ENCODE measurements around the gene RSRP1. TPM values are rescaled to one million over a fixed set of nuclear protein-coding genes. Genes with fewer than 3 reads are reported as not detected.

RSRP1 gene
- total and polyA plus RNA-seq, 2 of the 8 experiments (the other 6 are each of a cell fraction or from before 2014, with no cell fraction given): 32.9 to 59.4 TPM

DNA sequence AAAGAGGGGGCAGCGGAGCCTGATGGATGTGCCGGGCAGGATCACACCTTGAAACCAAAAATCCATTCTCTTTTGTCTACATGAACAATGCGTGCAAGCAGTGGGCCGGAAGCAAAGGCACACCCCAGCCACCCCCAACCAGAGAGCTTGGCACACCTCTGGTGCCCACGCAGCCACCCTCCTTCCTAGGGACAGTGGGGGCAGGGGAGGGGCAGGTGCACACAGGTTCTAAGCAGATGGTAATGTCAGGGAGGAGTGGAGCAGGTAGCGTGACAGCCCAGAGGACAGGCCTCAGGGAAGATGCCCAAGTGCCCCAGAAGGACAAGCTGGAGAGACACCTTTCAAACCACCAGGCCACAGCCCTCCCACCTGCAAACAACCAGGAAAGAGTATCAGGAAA is 51.4 kb downstream of the RSRP1 start:
- Histone ChIP-seq H2AK5ac (ENCODE audit: low read depth, low read length) (no peak overlapping the region), H3K4me3 (ENCODE audit: extremely low read depth in 1 of 4, insufficient read depth in 2 of 4, low read depth in 3 of 4, low read length in 4 of 4) (no peak overlapping the region), H3K9ac (replicated peaks in 1 of 4; ENCODE audit: extremely low read depth in 1 of 4, low read depth in 3 of 4, low read length in 3 of 4) (no peak overlapping the region), H2BK12ac (ENCODE audit: low read depth, low read length) (0 out of 2 replicates have a peak overlapping the region, but pooled peaks have one; percentile 39), H4K20me1 (replicated peaks in 1 of 2; ENCODE audit: control insufficient read depth in 1 of 2, insufficient read depth in 2 of 2, low read length in 2 of 2) (peaks cover 0 to 4% of the 10 kb centered on the region in 2 experiments), H3K4me2 (ENCODE audit: insufficient read depth in 1 of 2, low read depth in 2 of 2, low read length in 2 of 2) (no peak overlapping the region), H3K79me1 (ENCODE audit: low read depth, low read length) (no peaks in the 10 kb centered on the region), H3K4ac (replicated peaks; ENCODE audit: insufficient read length, low read depth, low read length) (no peak overlapping the region), H4K8ac (ENCODE audit: extremely low read depth, insufficient read depth, low read length) (no peak overlapping the region), H2BK20ac (ENCODE audit: low read length) (no peak overlapping the region), H3K56ac (replicated peaks; ENCODE audit: insufficient read length, low read depth, low read length) (no peak overlapping the region), H3K36me3 (ENCODE audit: control insufficient read depth in 2 of 4, insufficient read depth in 4 of 4, low read length in 3 of 4) (no peaks in the 10 kb centered on the region), H2BK120ac (replicated peaks; ENCODE audit: low read depth, low read length) (no peak overlapping the region), H4K91ac (replicated peaks; ENCODE audit: insufficient read length, low read length) (no peak overlapping the region), H3K4me1 (replicated peaks in 1 of 4; ENCODE audit: control insufficient read depth in 3 of 4, insufficient read depth in 4 of 4, low read length in 3 of 4) (peaks cover 2 to 9% (median 4%) of the 10 kb centered on the region in 4 experiments; a peak in 3 of 7 replicates), H3K18ac (ENCODE audit: extremely low read depth, low read length) (no peak overlapping the region), H3K23me2 (ENCODE audit: low read depth, low read length) (peaks cover 4% of the 10 kb centered on the region; the same call in 1 of the 2 replicates), H2AFZ (ENCODE audit: low read length) (no peak overlapping the region), H3K23ac (ENCODE audit: insufficient read length) (no peak overlapping the region), H2BK15ac (ENCODE audit: low read length) (no peak overlapping the region), H3K9me3 (ENCODE audit: insufficient read depth in 2 of 2, low read depth in 1 of 2, low read length in 1 of 2) (no peaks in the 10 kb centered on the region), H4K5ac (ENCODE audit: insufficient read length, low read depth, low read length) (no peak overlapping the region), H2BK5ac (ENCODE audit: low read depth, low read length) (no peak overlapping the region), H3K79me2 (ENCODE audit: control insufficient read depth in 1 of 2, insufficient read depth in 2 of 2, low read length in 2 of 2) (no peaks in the 10 kb centered on the region), H3K14ac (ENCODE audit: insufficient read length) (no peak overlapping the region), H3K27me3 (replicated peaks in 1 of 4; ENCODE audit: control insufficient read depth in 3 of 4, extremely low read depth in 1 of 4, insufficient read depth in 3 of 4, low read length in 3 of 4) (no peaks in the 10 kb centered on the region), H3K27ac (ENCODE audit: low read depth, low read length) (no peak overlapping the region)
- TF ChIP-seq CEBPB (IDR thresholded peaks at IDR 0.05; ENCODE audit: low read depth, low read length) (no peak), KDM4A (IDR thresholded peaks at IDR 0.05; ENCODE audit: low read depth, low read length, severe bottlenecking) (no peak), YY1 (IDR thresholded peaks at IDR 0.05; ENCODE audit: low read depth, low read length) (no peak), RAD21 (IDR thresholded peaks at IDR 0.05 in 1 of 2, conservative IDR thresholded peaks at IDR 0.05 in 1 of 2; ENCODE audit: low read depth in 2 of 2, low read length in 2 of 2) (no peak), ASH2L (IDR thresholded peaks at IDR 0.05; ENCODE audit: low read length) (no peak), TCF12 (IDR thresholded peaks at IDR 0.05; ENCODE audit: low read depth, low read length) (no peak), EZH2 (IDR thresholded peaks at IDR 0.05; ENCODE audit: low read depth, low read length, severe bottlenecking) (no peak), NRF1 (IDR thresholded peaks at IDR 0.05; ENCODE audit: low read depth, low read length) (no peak), EP300 (IDR thresholded peaks at IDR 0.05; ENCODE audit: borderline replicate concordance in 1 of 2, low read depth in 2 of 2, low read length in 2 of 2) (no peak), CREB1 (IDR thresholded peaks at IDR 0.05) (no peak)
- TF ChIP-seq, protein P1, sequence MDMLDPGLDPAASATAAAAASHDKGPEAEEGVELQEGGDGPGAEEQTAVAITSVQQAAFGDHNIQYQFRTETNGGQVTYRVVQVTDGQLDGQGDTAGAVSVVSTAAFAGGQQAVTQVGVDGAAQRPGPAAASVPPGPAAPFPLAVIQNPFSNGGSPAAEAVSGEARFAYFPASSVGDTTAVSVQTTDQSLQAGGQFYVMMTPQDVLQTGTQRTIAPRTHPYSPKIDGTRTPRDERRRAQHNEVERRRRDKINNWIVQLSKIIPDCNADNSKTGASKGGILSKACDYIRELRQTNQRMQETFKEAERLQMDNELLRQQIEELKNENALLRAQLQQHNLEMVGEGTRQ (IDR thresholded peaks at IDR 0.05; ENCODE audit: low read length): no peak
- no peak for FAIRE-seq
- 81% methylated on average over 6 of the region's 6 CpGs; no CpG with 5 or more reads in 1 of the 2 experiments for WGBS, 2 experiments (ENCODE audit: extremely low coverage in 1 of 2, insufficient coverage in 1 of 2, insufficient read length in 1 of 2, insufficient replicate concordance in 2 of 2, low coverage in 1 of 2, low lambda C conversion rate in 2 of 2, missing lambda C conversion rate in 1 of 2)
- ChIA-PET CTCF (ENCODE audit: partially characterized antibody) (interaction anchor here (0.5 to 1.8 kb wide), 4 partner anchors 9 to 67 kb away, joined by 3 to 9 read pairs (median 3); no protein-coding TSS in a partner anchor), POLR2A (ENCODE audit: partially characterized antibody) (interaction anchor here (0.6 kb wide), 1 partner anchor 18 kb away, joined by 3 read pairs; no protein-coding TSS in a partner anchor)
- no peak for DNase-seq (ENCODE audit: low read depth in 1 of 2, low spot score in 2 of 2)
